ENCODE results near the gene EIF3K. TPM values are rescaled to one million over a fixed set of nuclear protein-coding genes. Genes with fewer than 3 reads are reported as not detected.

The EIF3K gene
- total and polyA plus RNA-seq, 2 of the 8 experiments (the other 6 are each of a cell fraction or from before 2014, with no cell fraction given), result 329 to 937 TPM

GRCh38 chr19:38639679-38640078 is 20.7 kb downstream of the EIF3K start:
- no peak overlapping the region for H3K23ac ChIP-seq (ENCODE audit: insufficient read length)
- H2BK5ac ChIP-seq (ENCODE audit: low read depth, low read length), result no peak overlapping the region
- no peaks in the 10 kb centered on the region for H3K79me1 ChIP-seq (ENCODE audit: low read depth, low read length)
- no peak overlapping the region for H2BK12ac ChIP-seq (ENCODE audit: low read depth, low read length)
- CTCF ChIA-PET (ENCODE audit: partially characterized antibody), result interaction anchor here (0.6 to 6.1 kb wide), 4 partner anchors 45 to 216 kb away, joined by 3 to 39 read pairs (median 4); no protein-coding TSS in a partner anchor
- no peaks in the 10 kb centered on the region for H4K20me1 ChIP-seq (replicated peaks in 1 of 2; ENCODE audit: control insufficient read depth in 1 of 2, insufficient read depth in 2 of 2, low read length in 2 of 2)
- H2AFZ ChIP-seq (ENCODE audit: low read length), result no peak overlapping the region
- no peak overlapping the region for H3K4ac ChIP-seq (replicated peaks; ENCODE audit: insufficient read length, low read depth, low read length)
- no peaks in the 10 kb centered on the region for H3K27me3 ChIP-seq (replicated peaks in 1 of 4; ENCODE audit: control insufficient read depth in 3 of 4, extremely low read depth in 1 of 4, insufficient read depth in 3 of 4, low read length in 3 of 4)
- POLR2A ChIA-PET (ENCODE audit: partially characterized antibody), result interaction anchor here (0.6 to 17.9 kb wide), 6 partner anchors 9 to 327 kb away, joined by 3 to 374 read pairs (median 5); partner anchors contain the start of gene ACTN4
- H3K9me3 ChIP-seq (ENCODE audit: insufficient read depth in 2 of 2, low read depth in 1 of 2, low read length in 1 of 2), result no peaks in the 10 kb centered on the region
- WGBS, 2 experiments (ENCODE audit: extremely low coverage in 1 of 2, insufficient coverage in 1 of 2, insufficient read length in 1 of 2, insufficient replicate concordance in 2 of 2, low coverage in 1 of 2, low lambda C conversion rate in 2 of 2, missing lambda C conversion rate in 1 of 2), result 96% methylated on average over 2 of the region's 2 CpGs; no CpG with 5 or more reads in 1 of the 2 experiments
- no peak overlapping the region for H4K91ac ChIP-seq (replicated peaks; ENCODE audit: insufficient read length, low read length)
- H3K18ac ChIP-seq (ENCODE audit: extremely low read depth, low read length), result no peak overlapping the region
- no peak overlapping the region for H3K27ac ChIP-seq (ENCODE audit: low read depth, low read length)
- no peak for DNase-seq (ENCODE audit: low read depth in 1 of 2, low spot score in 2 of 2)
- no peaks in the 10 kb centered on the region for H3K23me2 ChIP-seq (ENCODE audit: low read depth, low read length)
- no peak overlapping the region for H2BK120ac ChIP-seq (replicated peaks; ENCODE audit: low read depth, low read length)
- H3K4me3 ChIP-seq (ENCODE audit: extremely low read depth in 1 of 4, insufficient read depth in 2 of 4, low read depth in 3 of 4, low read length in 4 of 4), result no peak overlapping the region
- H4K8ac ChIP-seq (ENCODE audit: extremely low read depth, insufficient read depth, low read length), result no peak overlapping the region; the same call in 1 of the 2 replicates
- H3K4me2 ChIP-seq (ENCODE audit: insufficient read depth in 1 of 2, low read depth in 2 of 2, low read length in 2 of 2), result no peak overlapping the region
- H2AK5ac ChIP-seq (ENCODE audit: low read depth, low read length), result no peak overlapping the region
- H3K36me3 ChIP-seq (ENCODE audit: control insufficient read depth in 2 of 4, insufficient read depth in 4 of 4, low read length in 3 of 4), result peaks cover 0 to 12% (median 3%) of the 10 kb centered on the region in 4 experiments; a peak in 5 of 8 replicates
- H3K14ac ChIP-seq (ENCODE audit: insufficient read length), result no peak overlapping the region
- H3K56ac ChIP-seq (replicated peaks; ENCODE audit: insufficient read length, low read depth, low read length), result no peak overlapping the region
- H3K9ac ChIP-seq (replicated peaks in 1 of 4; ENCODE audit: extremely low read depth in 1 of 4, low read depth in 3 of 4, low read length in 3 of 4), result no peak overlapping the region
- H4K5ac ChIP-seq (ENCODE audit: insufficient read length, low read depth, low read length), result no peak overlapping the region
- H3K79me2 ChIP-seq (ENCODE audit: control insufficient read depth in 1 of 2, insufficient read depth in 2 of 2, low read length in 2 of 2), result no peaks in the 10 kb centered on the region
- H3K4me1 ChIP-seq (replicated peaks in 1 of 4; ENCODE audit: control insufficient read depth in 3 of 4, insufficient read depth in 4 of 4, low read length in 3 of 4), result no peaks in the 10 kb centered on the region; a peak in 2 of 7 replicates
- H2BK20ac ChIP-seq (ENCODE audit: low read length), result no peak overlapping the region
- no peak overlapping the region for H2BK15ac ChIP-seq (ENCODE audit: low read length)
- no peak for FAIRE-seq
- no peak for TF ChIP-seq EGR1 (IDR thresholded peaks at IDR 0.05; ENCODE audit: borderline replicate concordance, low read depth, low read length)
- TF ChIP-seq HDAC2 (IDR thresholded peaks at IDR 0.05; ENCODE audit: borderline replicate concordance in 1 of 2, low read depth in 2 of 2, low read length in 2 of 2), result no peak
- no peak for TF ChIP-seq SIX5 (IDR thresholded peaks at IDR 0.05; ENCODE audit: low read depth, low read length)
- no peak for TF ChIP-seq CEBPB (IDR thresholded peaks at IDR 0.05; ENCODE audit: low read depth, low read length)
- TF ChIP-seq SIN3A (conservative IDR thresholded peaks at IDR 0.05 in 1 of 2, IDR thresholded peaks at IDR 0.05 in 1 of 2; ENCODE audit: low read depth in 1 of 2, low read length in 2 of 2), result no peak
- no peak for TF ChIP-seq CTCF (IDR thresholded peaks at IDR 0.05; ENCODE audit: control extremely low read depth in 1 of 3, insufficient read depth in 1 of 3, low read depth in 1 of 3, low read length in 3 of 3)
- TF ChIP-seq USF2 (IDR thresholded peaks at IDR 0.05; ENCODE audit: low read length), result no peak
- TF ChIP-seq BCL11A (IDR thresholded peaks at IDR 0.05; ENCODE audit: low read depth in 2 of 2, low read length in 2 of 2), result no peak
- no peak for TF ChIP-seq JUN (IDR thresholded peaks at IDR 0.05; ENCODE audit: low read depth, low read length)
- no peak for TF ChIP-seq POLR2AphosphoS5 (IDR thresholded peaks at IDR 0.05; ENCODE audit: low read depth, low read length)

Data from H1 (cell line).